GM21717 (cell line): ENCODE results near the gene TMEM209.

Experiments
- ATAC-seq: cut with Tn5 transposase; IDR thresholded peaks from one replicate; pipeline ENCODE4 v1.9.1; 2021; ENCODE audit warnings: mild to moderate bottlenecking, moderate library complexity; ENCODE audit not compliant: unreplicated experiment

Gene TMEM209

GRCh38 chr7:130145424-130146100, 59.6 kb downstream of the TMEM209 start:
- ATAC-seq = no peak

GRCh38 chr7:130144312-130145171, 60.7 kb downstream of the TMEM209 start:
- no peak for ATAC-seq

GRCh38 chr7:130143986-130144311, 61.3 kb downstream of the TMEM209 start:
- ATAC-seq = no peak

GRCh38 chr7:130143334-130143732, 61.9 kb downstream of the TMEM209 start:
- ATAC-seq = no peak

- no peak for ATAC-seq
Observed at GRCh38 chr7:130142654-130143333, 62.4 kb downstream of the TMEM209 start.

GRCh38 chr7:130141884-130142653, 63.1 kb downstream of the TMEM209 start:
- ATAC-seq = no peak

GRCh38 chr7:130141161-130141883, 63.9 kb downstream of the TMEM209 start:
- ATAC-seq = no peak

GRCh38 chr7:130140551-130141160, 64.5 kb downstream of the TMEM209 start:
- ATAC-seq = no peak

GRCh38 chr7:130139193-130139960, 65.8 kb downstream of the TMEM209 start:
- ATAC-seq = no peak

GRCh38 chr7:130137207-130137606, 68.0 kb downstream of the TMEM209 start:
- ATAC-seq = no peak

- ATAC-seq = no peak
Observed at GRCh38 chr7:130136579-130137167, 68.5 kb downstream of the TMEM209 start.

- ATAC-seq = no peak
Observed at GRCh38 chr7:130135208-130136205, 69.7 kb downstream of the TMEM209 start.

GRCh38 chr7:130134726-130135125, 70.5 kb downstream of the TMEM209 start:
- ATAC-seq = no peak

GRCh38 chr7:130134106-130134636, 71.0 kb downstream of the TMEM209 start:
- no peak for ATAC-seq

GRCh38 chr7:130133029-130133782, 72.0 kb downstream of the TMEM209 start:
- no peak for ATAC-seq

- no peak for ATAC-seq
Observed at GRCh38 chr7:130131964-130132875, 73.0 kb downstream of the TMEM209 start.
